ENCODE results near the gene NTNG1.

DNA sequence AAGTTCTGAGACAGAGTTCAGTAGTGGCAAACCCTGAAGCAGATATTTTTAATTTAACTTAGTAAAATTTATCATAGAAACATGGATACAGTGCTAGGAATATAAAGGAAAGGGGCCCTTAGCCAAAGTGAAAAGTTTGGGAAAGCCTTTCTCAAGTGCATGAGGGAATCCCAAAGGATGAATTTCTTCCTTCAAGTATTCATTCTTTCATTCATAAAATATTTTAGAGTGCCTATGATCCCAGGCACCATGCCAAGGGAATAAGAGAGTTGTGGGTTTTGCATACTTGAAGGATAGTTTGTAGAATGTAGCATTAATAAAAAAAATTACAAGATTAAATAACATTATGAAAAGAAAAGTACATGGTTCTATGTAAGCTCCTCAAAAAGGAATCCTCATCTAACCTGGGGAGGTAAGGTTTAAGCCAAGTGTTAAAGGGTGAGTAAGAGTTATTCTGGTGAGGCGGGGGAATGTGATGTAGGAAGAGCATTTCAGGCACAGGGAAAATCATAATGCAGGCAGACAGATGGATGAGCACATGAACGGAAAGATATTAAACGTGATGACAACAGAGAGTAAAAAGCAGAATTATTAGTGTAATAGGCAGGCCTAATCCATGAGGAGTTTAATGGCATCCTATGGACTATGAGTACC, 40.4 kb upstream of the NTNG1 start:
- TF ChIP-seq, protein P1, sequence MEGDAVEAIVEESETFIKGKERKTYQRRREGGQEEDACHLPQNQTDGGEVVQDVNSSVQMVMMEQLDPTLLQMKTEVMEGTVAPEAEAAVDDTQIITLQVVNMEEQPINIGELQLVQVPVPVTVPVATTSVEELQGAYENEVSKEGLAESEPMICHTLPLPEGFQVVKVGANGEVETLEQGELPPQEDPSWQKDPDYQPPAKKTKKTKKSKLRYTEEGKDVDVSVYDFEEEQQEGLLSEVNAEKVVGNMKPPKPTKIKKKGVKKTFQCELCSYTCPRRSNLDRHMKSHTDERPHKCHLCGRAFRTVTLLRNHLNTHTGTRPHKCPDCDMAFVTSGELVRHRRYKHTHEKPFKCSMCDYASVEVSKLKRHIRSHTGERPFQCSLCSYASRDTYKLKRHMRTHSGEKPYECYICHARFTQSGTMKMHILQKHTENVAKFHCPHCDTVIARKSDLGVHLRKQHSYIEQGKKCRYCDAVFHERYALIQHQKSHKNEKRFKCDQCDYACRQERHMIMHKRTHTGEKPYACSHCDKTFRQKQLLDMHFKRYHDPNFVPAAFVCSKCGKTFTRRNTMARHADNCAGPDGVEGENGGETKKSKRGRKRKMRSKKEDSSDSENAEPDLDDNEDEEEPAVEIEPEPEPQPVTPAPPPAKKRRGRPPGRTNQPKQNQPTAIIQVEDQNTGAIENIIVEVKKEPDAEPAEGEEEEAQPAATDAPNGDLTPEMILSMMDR (IDR thresholded peaks at IDR 0.05): no peak
- TF ChIP-seq POLR2A (IDR thresholded peaks at IDR 0.05): no peak
